Panc1 (cell line): ENCODE data around the gene KCNC1. TPM values are rescaled to one million over a fixed set of nuclear protein-coding genes. Genes with fewer than 3 reads are reported as not detected.

Experiments used
- ATAC-seq: fragments of 200-7000 bp; cut with Tn5 transposase; 2 replicates; pipeline ENCODE4 v1.9.1; 2020; ENCODE audit warnings: mild to moderate bottlenecking, moderate library complexity
- BruUV-seq: library from RNA; stranded (reverse); fragments of 400-500 nt; replicated peaks from 2 replicates; lab custom pipeline; 2021; lab: Mats Ljungman, UMichigan
- CTCF ChIA-PET: fragments of 300-600 bp; sonication (Branson Sonifier 250); formaldehyde crosslinking; loops from one replicate; lab custom pipeline; 2022; ENCODE audit warnings: antibody characterized with exemption; lab: Charles Lee
- POLR2A ChIA-PET: fragments of 300-600 bp; sonication (Branson Sonifier 250); formaldehyde crosslinking; loops from one replicate; lab custom pipeline; 2022; ENCODE audit warnings: antibody characterized with exemption; lab: Charles Lee
- DNase-seq: peaks from one replicate; pipeline ENCODE4 v3.0.0-alpha.2; 2010; ENCODE audit warnings: low read depth, low spot score
- H3K27ac ChIP-seq: 2 replicates; pipeline ENCODE4 v1.5.1; 2011; ENCODE audit warnings: mild to moderate bottlenecking, low read length, inconsistent platforms
- H3K27me3 ChIP-seq: fragments of 200-500 bp; sonication (Bioruptor generic); 2 replicates; pipeline ENCODE4 v1.6.0; 2014; ENCODE audit warnings: low read length, inconsistent platforms; ENCODE audit not compliant: control insufficient read depth, insufficient read depth
- H3K36me3 ChIP-seq: fragments of 200-500 bp; sonication (Bioruptor generic); 2 replicates; pipeline ENCODE4 v1.5.1; 2014; ENCODE audit warnings: inconsistent platforms, mild to moderate bottlenecking, low read length, moderate library complexity; ENCODE audit not compliant: control insufficient read depth, insufficient read depth
- H3K4me1 ChIP-seq: 2 replicates; pipeline ENCODE4 v1.5.1; 2011; ENCODE audit warnings: inconsistent platforms, mild to moderate bottlenecking, low read length, moderate library complexity; ENCODE audit not compliant: control insufficient read depth, insufficient read depth
- H3K4me3 ChIP-seq, 2 experiments: 2 replicates each; pipeline ENCODE4 v1.5.1; 2011 to 2012; ENCODE audit warnings: low read depth in 2 of 2, low read length in 2 of 2, mild to moderate bottlenecking in 2 of 2, inconsistent platforms in 1 of 2, moderate library complexity in 1 of 2
- H3K9me3 ChIP-seq: fragments of 200-500 bp; sonication (Bioruptor generic); 2 replicates; pipeline ENCODE4 v1.5.1; 2014; ENCODE audit warnings: low read depth, mild to moderate bottlenecking, inconsistent platforms, low read length, moderate library complexity; ENCODE audit not compliant: control insufficient read depth, insufficient read depth
- CTCF ChIP-seq: fragments of 450-650 bp; IDR thresholded peaks from 2 replicates; pipeline ENCODE4 v1.5.1; 2017; ENCODE audit warnings: mild to moderate bottlenecking
- POLR2AphosphoS5 ChIP-seq: IDR thresholded peaks from 2 replicates; pipeline ENCODE4 v1.6.1; 2012; ENCODE audit warnings: mild to moderate bottlenecking, low read depth, low read length, moderate library complexity
- REST ChIP-seq, 2 experiments: IDR thresholded peaks; 2 replicates each; pipeline ENCODE4 v1.6.1; 2011 to 2012; ENCODE audit warnings: low read depth in 2 of 2, control low read depth in 1 of 2, low read length in 1 of 2, mild to moderate bottlenecking in 1 of 2, moderate library complexity in 1 of 2; ENCODE audit not compliant: insufficient read depth in 1 of 2
- SIN3A ChIP-seq: IDR thresholded peaks from 2 replicates; pipeline ENCODE4 v1.6.1; 2012; ENCODE audit warnings: low read depth, mild to moderate bottlenecking, low read length, moderate library complexity, borderline replicate concordance; ENCODE audit not compliant: insufficient read depth
- TCF7L2 ChIP-seq: IDR thresholded peaks from 2 replicates; pipeline ENCODE4 v1.6.1; 2011; ENCODE audit warnings: mild to moderate bottlenecking, low read depth, low read length, inconsistent platforms
- in situ Hi-C: cut with HindIII; loops from 2 replicates; pipeline ENCODE4 v1.10.0; 2016; ENCODE audit warnings: low sequenced_read_pairs, low pct_unique_long_range_greater_than_20kb
- intact Hi-C: fragments of 100-400 bp; cut with micrococcal nuclease; formaldehyde crosslinking; loops from one replicate; pipeline ENCODE4 v1.10.0; 2022; ENCODE audit not compliant: unreplicated experiment
- total RNA-seq: library from RNA; stranded (reverse); gene quantifications from one replicate; pipeline ENCODE4 v1.2.1, GENCODE V29; 2021; ENCODE audit not compliant: unreplicated experiment

KCNC1 gene
- total RNA-seq, 1 experiment from 2014 or later, result 0.95 TPM

GRCh38 chr11:17703951-17704350, 30.6 kb upstream of the KCNC1 start:
- no peak overlapping the region for H3K4me3 ChIP-seq
- BruUV-seq, result no TSS peak
- ChIA-PET POLR2A (interaction anchor here (0.7 kb wide), 1 partner anchor 23 kb away, joined by 3 read pairs; no protein-coding TSS in a partner anchor), CTCF (no interaction called here)
- no peak for ATAC-seq
- no peaks in the 10 kb centered on the region for H3K36me3 ChIP-seq
- intact Hi-C loops (no loop called here), in situ Hi-C loops (no loop called here)
- no peak for DNase-seq
- no peaks in the 10 kb centered on the region for H3K9me3 ChIP-seq
- TF ChIP-seq POLR2AphosphoS5, result no peak
- H3K27me3 ChIP-seq, result no peaks in the 10 kb centered on the region
- no peaks in the 10 kb centered on the region for H3K4me1 ChIP-seq
- H3K27ac ChIP-seq, result no peak overlapping the region

- DNase-seq, result no peak
- CTCF ChIA-PET, result no interaction called here
- Histone ChIP-seq H3K4me3 (no peak overlapping the region), H3K4me1 (no peaks in the 10 kb centered on the region), H3K27ac (no peak overlapping the region), H3K36me3 (no peaks in the 10 kb centered on the region), H3K27me3 (peaks cover 5% of the 10 kb centered on the region; the same call in 1 of the 2 replicates), H3K9me3 (no peaks in the 10 kb centered on the region)
- no peak for ATAC-seq
- BruUV-seq, result no TSS peak
- POLR2A ChIA-PET, result no interaction called here
- TF ChIP-seq CTCF (no peak), POLR2AphosphoS5 (no peak), REST (IDR thresholded peaks at IDR 0.05; ENCODE audit: insufficient read depth in 1 of 2, low read depth in 2 of 2, low read length in 1 of 2) (no peak), TCF7L2 (no peak), SIN3A (no peak)
- in situ Hi-C loops, result no loop called here
- intact Hi-C loops, result no loop called here
Observed at GRCh38 chr11:17707830-17708229, 26.8 kb upstream of the KCNC1 start.

- no peaks in the 10 kb centered on the region for H3K4me1 ChIP-seq
- ChIA-PET CTCF (no interaction called here), POLR2A (no interaction called here)
- TF ChIP-seq SIN3A (no peak), CTCF (no peak), REST (IDR thresholded peaks at IDR 0.05; ENCODE audit: insufficient read depth in 1 of 2, low read depth in 2 of 2, low read length in 1 of 2) (no peak), TCF7L2 (no peak), POLR2AphosphoS5 (no peak)
- BruUV-seq, result no TSS peak
- in situ Hi-C loops, result no loop called here
- H3K36me3 ChIP-seq, result no peaks in the 10 kb centered on the region
- no peak overlapping the region for H3K4me3 ChIP-seq
- ATAC-seq (no peak), DNase-seq (no peak)
- intact Hi-C loops, result no loop called here
- no peak overlapping the region for H3K27ac ChIP-seq
- H3K9me3 ChIP-seq, result no peaks in the 10 kb centered on the region
- H3K27me3 ChIP-seq, result peaks cover 14% of the 10 kb centered on the region
Observed at GRCh38 chr11:17711836-17712235, 22.7 kb upstream of the KCNC1 start.
